Cardiac muscle cell (in vitro differentiated cells and primary cell): Measurements from ENCODE around the gene GAB2. TPM values are rescaled to one million over a fixed set of nuclear protein-coding genes. Genes with fewer than 3 reads are reported as not detected.

Experiments used
- DNase-seq, 2 donors: peaks; one replicate each; pipeline versions ENCODE4 v3.0.0 to v3.0.0-alpha.2; 2010 to 2017; ENCODE audit warnings: low read depth in 1 of 2, low spot score in 1 of 2
- H3K27ac ChIP-seq: fragments of 200-600 bp; sonication (generic); 2 replicates; pipeline ENCODE4 v1.5.1; 2016
- H3K27me3 ChIP-seq: fragments of 200-600 bp; sonication (generic); 2 replicates; pipeline ENCODE4 v1.6.0; 2016; ENCODE audit warnings: control low read depth
- H3K36me3 ChIP-seq: fragments of 200-600 bp; sonication (generic); 2 replicates; pipeline ENCODE4 v1.5.1; 2016; ENCODE audit warnings: control low read depth
- H3K4me1 ChIP-seq: fragments of 200-600 bp; sonication (generic); 2 replicates; pipeline ENCODE4 v1.8.1; 2017; ENCODE audit warnings: low read depth, mild to moderate bottlenecking, mixed run types
- H3K4me3 ChIP-seq: fragments of 200-600 bp; sonication (generic); 2 replicates; pipeline ENCODE4 v1.5.1; 2016; ENCODE audit warnings: mild to moderate bottlenecking
- H3K9me3 ChIP-seq: fragments of 200-600 bp; sonication (generic); 2 replicates; pipeline ENCODE4 v1.5.1; 2017; ENCODE audit warnings: low read depth, mild to moderate bottlenecking, control low read depth
- polyA plus RNA-seq: library from polyadenylated mRNA; unstranded; fragments of >200 nt; fragmentation: Nextera tagmentation; extraction: Ambion mirVana; gene quantifications from 2 replicates; pipeline ENCODE4 v1.2.1, GENCODE V29; 2016
- total RNA-seq: library from RNA; depleted of rRNA; stranded (reverse); fragments of >200 nt; gene quantifications from 2 replicates; pipeline ENCODE4 v1.2.3, GENCODE V29; 2016
- TF ChIP-seq, protein P1 (sequence below): IDR thresholded peaks from 2 replicates; pipeline ENCODE4 v1.5.1; 2012; ENCODE audit warnings: low read depth, mild to moderate bottlenecking, low read length

The GAB2 gene
- total and polyA plus RNA-seq, 2 experiments from 2014 or later, result 5.3 to 18.0 TPM

DNA sequence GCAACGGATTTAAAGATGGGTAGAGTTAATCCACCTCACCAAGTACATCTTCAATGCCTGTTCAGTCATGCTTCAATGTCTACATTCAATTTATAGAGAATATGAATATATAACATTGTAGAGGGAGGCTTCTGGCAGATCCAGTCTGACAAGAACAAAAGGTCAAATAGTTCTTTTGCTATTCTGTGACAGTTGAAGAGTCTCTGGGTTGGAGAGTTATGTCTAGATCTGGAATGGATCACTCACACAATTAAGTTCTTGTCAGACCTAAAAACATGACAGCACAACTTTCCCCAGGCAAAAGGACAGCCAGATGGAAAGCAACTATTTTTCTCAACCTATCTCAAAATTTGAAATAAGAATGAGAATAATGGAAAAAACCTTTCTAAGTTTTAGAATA is 15.3 kb upstream of the GAB2 start:
- H3K4me1 ChIP-seq, result peaks cover 40% of the 10 kb centered on the region
- TF ChIP-seq, protein P1, sequence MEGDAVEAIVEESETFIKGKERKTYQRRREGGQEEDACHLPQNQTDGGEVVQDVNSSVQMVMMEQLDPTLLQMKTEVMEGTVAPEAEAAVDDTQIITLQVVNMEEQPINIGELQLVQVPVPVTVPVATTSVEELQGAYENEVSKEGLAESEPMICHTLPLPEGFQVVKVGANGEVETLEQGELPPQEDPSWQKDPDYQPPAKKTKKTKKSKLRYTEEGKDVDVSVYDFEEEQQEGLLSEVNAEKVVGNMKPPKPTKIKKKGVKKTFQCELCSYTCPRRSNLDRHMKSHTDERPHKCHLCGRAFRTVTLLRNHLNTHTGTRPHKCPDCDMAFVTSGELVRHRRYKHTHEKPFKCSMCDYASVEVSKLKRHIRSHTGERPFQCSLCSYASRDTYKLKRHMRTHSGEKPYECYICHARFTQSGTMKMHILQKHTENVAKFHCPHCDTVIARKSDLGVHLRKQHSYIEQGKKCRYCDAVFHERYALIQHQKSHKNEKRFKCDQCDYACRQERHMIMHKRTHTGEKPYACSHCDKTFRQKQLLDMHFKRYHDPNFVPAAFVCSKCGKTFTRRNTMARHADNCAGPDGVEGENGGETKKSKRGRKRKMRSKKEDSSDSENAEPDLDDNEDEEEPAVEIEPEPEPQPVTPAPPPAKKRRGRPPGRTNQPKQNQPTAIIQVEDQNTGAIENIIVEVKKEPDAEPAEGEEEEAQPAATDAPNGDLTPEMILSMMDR, result no peak

DNA sequence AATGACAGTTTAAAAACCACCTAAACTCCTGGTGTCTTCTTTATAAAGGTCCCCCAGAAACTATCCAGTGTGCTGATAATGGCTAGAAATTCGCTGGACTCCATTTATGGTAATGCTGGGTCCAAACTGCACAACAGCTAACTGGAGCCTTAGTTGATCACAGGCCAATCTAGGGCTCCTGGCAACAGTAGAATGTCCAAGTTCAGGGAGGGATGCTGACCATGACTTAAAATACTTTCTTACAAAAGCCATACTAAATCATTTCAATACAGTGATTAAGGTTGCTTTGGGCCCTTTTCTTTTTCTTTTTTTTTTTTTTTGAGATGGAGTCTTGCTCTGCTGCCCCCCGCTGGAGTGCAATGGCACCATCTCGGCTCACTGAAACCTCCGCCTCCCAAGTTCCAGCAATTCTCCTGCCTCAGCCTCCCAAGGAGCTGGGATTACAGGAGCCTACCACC is 14.5 kb upstream of the GAB2 start:
- no peaks in the 10 kb centered on the region for H3K27me3 ChIP-seq
- H3K4me1 ChIP-seq, result peaks cover 40% of the 10 kb centered on the region
- H3K9me3 ChIP-seq, result no peaks in the 10 kb centered on the region
- H3K36me3 ChIP-seq, result no peaks in the 10 kb centered on the region
- peak overlapping the region; percentile 74 for H3K27ac ChIP-seq
- no peak overlapping the region for H3K4me3 ChIP-seq
- TF ChIP-seq, protein P1, result peak; percentile 65
- peak; percentile 16 to 51 for DNase-seq

More for the DNA sequence above, 15.3 kb upstream of the GAB2 start:
- peak overlapping the region; percentile 74 for H3K27ac ChIP-seq
- H3K9me3 ChIP-seq, result no peaks in the 10 kb centered on the region
- DNase-seq, result peak in 1 of 2 donors; percentile 26
- no peaks in the 10 kb centered on the region for H3K36me3 ChIP-seq
- no peak overlapping the region for H3K4me3 ChIP-seq
- H3K27me3 ChIP-seq, result no peaks in the 10 kb centered on the region

- Histone ChIP-seq H3K4me3 (no peak overlapping the region), H3K36me3 (no peaks in the 10 kb centered on the region), H3K27ac (no peak overlapping the region), H3K4me1 (peaks cover 38% of the 10 kb centered on the region), H3K9me3 (no peaks in the 10 kb centered on the region), H3K27me3 (no peaks in the 10 kb centered on the region)
- DNase-seq, result no peak
- TF ChIP-seq, protein P1, result no peak
Observed at GRCh38 chr11:78429660-78430059, 12.0 kb upstream of the GAB2 start.

- peak in 1 of 2 donors; percentile 14 for DNase-seq
- no peaks in the 10 kb centered on the region for H3K27me3 ChIP-seq
- no peaks in the 10 kb centered on the region for H3K9me3 ChIP-seq
- peaks cover 34% of the 10 kb centered on the region for H3K4me1 ChIP-seq
- H3K27ac ChIP-seq, result no peak overlapping the region
- no peaks in the 10 kb centered on the region for H3K36me3 ChIP-seq
- H3K4me3 ChIP-seq, result no peak overlapping the region
- TF ChIP-seq, protein P1, result no peak
Observed at GRCh38 chr11:78429209-78429608, 11.6 kb upstream of the GAB2 start.

DNA sequence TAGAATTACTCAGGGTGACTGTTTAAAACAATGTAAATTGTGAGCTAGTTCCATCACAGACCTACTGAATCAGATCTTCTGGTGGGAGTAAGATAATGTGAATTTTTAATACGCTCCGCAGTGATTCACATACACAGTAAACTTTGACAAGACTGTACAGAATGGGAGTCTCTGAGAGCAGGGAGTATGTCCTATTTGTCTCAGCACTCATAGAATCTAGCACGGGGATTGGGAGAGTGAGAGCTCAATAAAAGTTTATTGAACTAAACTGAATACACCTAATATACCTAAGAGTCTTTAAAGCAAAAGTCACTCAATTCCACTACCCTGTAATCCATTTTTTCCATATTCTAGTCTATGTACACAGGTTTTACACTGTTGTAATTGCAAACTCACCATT is 11.2 kb upstream of the GAB2 start:
- Histone ChIP-seq H3K27me3 (no peaks in the 10 kb centered on the region), H3K9me3 (no peaks in the 10 kb centered on the region), H3K4me3 (no peak overlapping the region), H3K4me1 (peaks cover 29% of the 10 kb centered on the region), H3K27ac (no peak overlapping the region), H3K36me3 (no peaks in the 10 kb centered on the region)
- no peak for DNase-seq
- TF ChIP-seq, protein P1, result no peak

GRCh38 chr11:78428266-78428636 is 10.6 kb upstream of the GAB2 start:
- Histone ChIP-seq H3K27me3 (no peaks in the 10 kb centered on the region), H3K9me3 (no peaks in the 10 kb centered on the region), H3K4me3 (no peak overlapping the region), H3K27ac (no peak overlapping the region), H3K4me1 (peaks cover 28% of the 10 kb centered on the region), H3K36me3 (no peaks in the 10 kb centered on the region)
- no peak for DNase-seq
- TF ChIP-seq, protein P1, result no peak
